Skin epidermis (tissue), 12 donors: ENCODE results near the gene FAM98B.
A peak's percentile ranks its signal among the peaks of the same experiment; 100 is the strongest.

Source experiments
- H3K27ac ChIP-seq, 21 experiments: fragments of 200-600 bp; sonication (generic) in 11 of 21; one replicate each; pipeline ENCODE4 v1.5.0; 2020; ENCODE audit warnings: mild to moderate bottlenecking in 3 of 21, inconsistent platforms in 2 of 21, moderate library complexity in 2 of 21
- H3K4me3 ChIP-seq, 7 experiments: fragments of 200-600 bp; sonication (generic) in 2 of 7; one replicate each; pipeline ENCODE4 v1.5.0; 2020; ENCODE audit warnings: inconsistent platforms in 2 of 7, mild to moderate bottlenecking in 2 of 7, moderate library complexity in 1 of 7

Gene FAM98B

GRCh38 chr15:38503496-38503895 is 49.6 kb downstream of the FAM98B start:
- H3K4me3 ChIP-seq = no peak overlapping the region

DNA sequence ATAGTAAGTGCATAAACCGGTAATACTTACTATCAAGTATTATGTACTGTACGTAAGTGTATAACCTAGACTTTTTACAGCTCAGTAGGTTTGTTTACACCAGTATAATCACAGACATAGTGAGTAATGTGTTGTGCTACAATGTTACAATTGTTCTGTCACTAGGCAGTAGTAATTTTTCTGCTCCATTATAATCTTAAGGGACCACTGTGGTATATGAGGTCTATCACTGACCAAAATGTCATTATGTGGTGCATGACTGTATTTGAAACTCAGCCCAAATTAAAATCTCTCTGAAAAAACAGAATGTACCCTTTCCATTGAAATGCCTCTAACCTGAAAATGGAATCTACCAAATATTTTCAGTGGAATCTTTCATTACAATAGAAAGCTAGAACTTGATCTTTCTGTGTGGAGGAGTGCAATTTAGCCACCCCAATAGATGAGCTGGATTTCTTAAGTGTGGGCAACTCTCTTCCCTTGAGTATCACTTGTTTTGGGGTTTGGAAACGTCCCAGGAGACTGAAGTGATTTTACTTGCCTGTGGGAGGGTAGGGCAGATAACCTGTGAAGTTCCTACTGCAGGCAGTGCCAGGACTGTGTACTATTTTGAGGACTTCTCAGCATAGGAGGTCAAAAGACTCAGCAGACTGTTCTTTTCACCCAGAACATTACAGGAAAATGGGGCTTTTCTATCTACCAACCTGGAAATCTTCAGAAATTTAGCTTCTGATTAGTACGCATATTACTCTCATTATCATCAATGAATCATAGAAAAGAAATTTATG is 50.9 kb downstream of the FAM98B start:
- no peak overlapping the region for H3K27ac ChIP-seq
- no peak overlapping the region for H3K4me3 ChIP-seq

More at GRCh38 chr15:38503496-38503895, 49.6 kb downstream of the FAM98B start:
- H3K27ac ChIP-seq = no peak overlapping the region

- H3K27ac ChIP-seq = no peak overlapping the region
- no peak overlapping the region for H3K4me3 ChIP-seq
Measured at GRCh38 chr15:38506997-38507396, 53.1 kb downstream of the FAM98B start.

GRCh38 chr15:38507570-38507969 is 53.6 kb downstream of the FAM98B start:
- Histone ChIP-seq H3K27ac (no peak overlapping the region), H3K4me3 (no peak overlapping the region)

DNA sequence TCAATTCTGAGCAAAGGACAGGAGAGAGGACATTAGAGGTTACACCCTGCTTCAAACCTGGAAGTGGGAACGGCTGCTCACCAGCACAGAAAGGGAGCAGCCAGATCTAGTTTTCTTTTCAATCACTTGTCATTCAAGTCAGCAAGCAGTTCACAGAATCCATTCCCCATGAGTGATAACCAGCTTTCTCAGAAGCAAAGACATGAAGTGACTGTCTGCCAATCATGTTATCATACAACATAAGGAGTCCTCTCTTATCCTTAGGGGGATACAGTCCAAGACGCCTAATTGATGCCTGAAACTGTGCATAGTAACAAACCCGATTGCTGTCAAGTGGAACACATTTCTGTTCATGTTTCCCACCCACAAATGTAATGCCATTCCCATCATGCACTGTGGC is 54.7 kb downstream of the FAM98B start:
- H3K27ac ChIP-seq = no peak overlapping the region

GRCh38 chr15:38509152-38509551 is 55.2 kb downstream of the FAM98B start:
- H3K27ac ChIP-seq = no peak overlapping the region
- H3K4me3 ChIP-seq = no peak overlapping the region

More for the DNA sequence above, 54.7 kb downstream of the FAM98B start:
- H3K4me3 ChIP-seq = no peak overlapping the region

GRCh38 chr15:38512901-38513300 is 59.0 kb downstream of the FAM98B start:
- Histone ChIP-seq H3K4me3 (no peak overlapping the region), H3K27ac (no peak overlapping the region)

DNA sequence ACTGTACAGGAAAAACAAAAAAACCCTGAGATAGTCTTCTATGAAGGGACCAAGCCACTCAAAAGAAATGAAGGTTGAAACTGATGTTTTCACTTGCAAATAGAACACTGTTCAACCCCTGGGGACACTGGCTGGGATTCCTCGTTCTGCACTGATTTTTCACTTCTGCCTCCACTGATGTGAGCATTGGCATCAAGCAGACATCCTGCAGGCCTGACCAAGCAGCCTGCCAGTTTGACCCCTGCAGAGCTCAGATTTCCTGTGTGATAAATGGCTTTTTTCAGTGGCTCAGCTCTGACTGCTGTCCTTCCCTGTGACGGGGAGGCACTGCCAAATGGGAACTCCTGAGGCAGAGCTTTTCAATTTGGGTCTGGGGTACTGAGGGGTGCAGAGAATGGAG is 60.7 kb downstream of the FAM98B start:
- Histone ChIP-seq H3K4me3 (no peak overlapping the region), H3K27ac (no peak overlapping the region)

GRCh38 chr15:38516626-38517025 is 62.7 kb downstream of the FAM98B start:
- Histone ChIP-seq H3K4me3 (no peak overlapping the region), H3K27ac (no peak overlapping the region)

- no peak overlapping the region for H3K4me3 ChIP-seq
- H3K27ac ChIP-seq = no peak overlapping the region
Measured at GRCh38 chr15:38517312-38517975, 63.5 kb downstream of the FAM98B start.

DNA sequence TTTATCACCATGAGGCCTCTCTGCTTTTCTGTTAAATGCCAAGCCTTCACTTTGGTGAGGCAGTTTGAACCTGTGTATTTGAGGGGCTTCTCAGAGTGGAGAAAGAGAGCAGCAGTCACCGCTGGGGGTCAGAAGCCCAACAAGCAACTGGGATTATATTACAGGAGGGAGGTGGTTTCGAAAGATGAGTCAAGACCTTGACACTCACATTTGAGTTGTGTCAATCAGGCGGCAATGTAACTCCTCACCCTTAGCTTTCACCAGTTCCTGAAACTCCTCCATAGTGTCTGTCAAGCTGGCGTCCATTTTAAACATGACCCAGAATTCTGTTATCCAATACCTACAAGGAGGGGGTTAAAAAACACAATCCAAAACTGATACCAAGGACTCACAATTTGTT is 64.2 kb downstream of the FAM98B start:
- no peak overlapping the region for H3K27ac ChIP-seq
- no peak overlapping the region for H3K4me3 ChIP-seq

- Histone ChIP-seq H3K27ac (no peak overlapping the region), H3K4me3 (no peak overlapping the region)
Measured at GRCh38 chr15:38520035-38520434, 66.1 kb downstream of the FAM98B start.

GRCh38 chr15:38521316-38521715 is 67.4 kb downstream of the FAM98B start:
- no peak overlapping the region for H3K4me3 ChIP-seq
- no peak overlapping the region for H3K27ac ChIP-seq

- Histone ChIP-seq H3K4me3 (no peak overlapping the region), H3K27ac (no peak overlapping the region)
Measured at GRCh38 chr15:38522922-38523321, 69.0 kb downstream of the FAM98B start.

GRCh38 chr15:38524156-38524555 is 70.2 kb downstream of the FAM98B start:
- Histone ChIP-seq H3K27ac (no peak overlapping the region), H3K4me3 (no peak overlapping the region)

GRCh38 chr15:38525489-38525888 is 71.6 kb downstream of the FAM98B start:
- Histone ChIP-seq H3K27ac (no peak overlapping the region), H3K4me3 (no peak overlapping the region)

GRCh38 chr15:38526158-38526557 is 72.2 kb downstream of the FAM98B start:
- Histone ChIP-seq H3K27ac (no peak overlapping the region), H3K4me3 (no peak overlapping the region)

DNA sequence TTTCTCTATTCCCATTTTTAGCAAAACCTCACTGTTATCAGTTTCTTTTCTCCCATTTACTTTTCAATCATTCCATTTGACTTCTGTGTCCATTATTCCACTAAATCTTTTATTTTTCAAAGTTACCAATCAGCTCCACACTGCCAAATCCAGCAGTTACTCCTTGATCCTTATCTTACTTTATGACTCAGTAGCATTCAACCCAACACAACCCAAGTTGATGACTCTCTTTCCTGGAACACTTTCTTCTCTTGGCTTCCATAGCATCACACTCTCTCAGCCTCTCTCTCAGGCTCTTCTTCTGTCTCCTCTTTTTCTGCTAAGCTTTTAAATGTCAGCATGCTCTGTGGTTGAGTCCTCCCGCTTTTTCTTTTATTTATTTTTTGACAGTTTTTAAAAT is 74.4 kb downstream of the FAM98B start:
- H3K4me3 ChIP-seq = no peak overlapping the region
- H3K27ac ChIP-seq = no peak overlapping the region

GRCh38 chr15:38530113-38530512 is 76.2 kb downstream of the FAM98B start:
- H3K27ac ChIP-seq = no peak overlapping the region
- no peak overlapping the region for H3K4me3 ChIP-seq

DNA sequence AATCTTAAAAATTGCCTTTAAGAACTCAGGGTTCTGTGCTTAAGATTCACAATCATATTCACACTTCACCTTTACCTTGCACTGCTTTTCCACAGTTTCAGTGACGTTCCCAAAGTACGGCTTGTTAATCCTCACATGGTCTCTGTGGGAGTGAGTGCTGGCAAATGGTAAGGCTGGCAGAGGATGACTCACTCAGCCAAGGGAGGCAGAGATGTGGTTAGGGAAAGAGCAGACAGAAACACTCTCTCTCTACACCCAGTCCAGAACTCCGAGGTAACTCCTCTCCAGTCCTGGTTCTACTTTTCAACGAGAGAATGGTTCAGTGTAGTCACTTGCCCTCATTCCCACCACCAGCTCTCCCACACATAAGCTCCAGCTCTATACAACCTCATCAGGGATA is 77.6 kb downstream of the FAM98B start:
- peak overlapping the region in 7 of 21 experiments; percentile 2 to 49 (median 23) for H3K27ac ChIP-seq
- H3K4me3 ChIP-seq = no peak overlapping the region

GRCh38 chr15:38532728-38533127 is 78.8 kb downstream of the FAM98B start:
- no peak overlapping the region for H3K27ac ChIP-seq

More at GRCh38 chr15:38532728-38533127, 78.8 kb downstream of the FAM98B start:
- H3K4me3 ChIP-seq = no peak overlapping the region
